ENCODE data around the gene DNMT3L.
"Not testable (repeated sequence)": the region's sequence is repeated elsewhere in the genome, so short reads cannot be mapped to it uniquely, and the experiment has no call there.

DNMT3L gene

GRCh38 chr21:44303490-44303981, 41.8 kb upstream of the DNMT3L start:
- H3K4me3 ChIP-seq (ENCODE audit: low read depth, low read length), result no peak overlapping the region
- no peak for TF ChIP-seq CTCF (conservative IDR thresholded peaks at IDR 0.05; ENCODE audit: low read depth, low read length)
- no peak for DNase-seq (ENCODE audit: low read depth)

GRCh38 chr21:44302573-44303401, 41.1 kb upstream of the DNMT3L start:
- peak; percentile 15 for TF ChIP-seq CTCF (conservative IDR thresholded peaks at IDR 0.05; ENCODE audit: low read depth, low read length)
- DNase-seq (ENCODE audit: low read depth); H3K4me3 ChIP-seq (ENCODE audit: low read depth, low read length): not testable (repeated sequence)

GRCh38 chr21:44301961-44302406, 40.3 kb upstream of the DNMT3L start:
- TF ChIP-seq CTCF (conservative IDR thresholded peaks at IDR 0.05; ENCODE audit: low read depth, low read length), result no peak
- H3K4me3 ChIP-seq (ENCODE audit: low read depth, low read length), result no peak overlapping the region
- DNase-seq (ENCODE audit: low read depth), result no peak

DNA sequence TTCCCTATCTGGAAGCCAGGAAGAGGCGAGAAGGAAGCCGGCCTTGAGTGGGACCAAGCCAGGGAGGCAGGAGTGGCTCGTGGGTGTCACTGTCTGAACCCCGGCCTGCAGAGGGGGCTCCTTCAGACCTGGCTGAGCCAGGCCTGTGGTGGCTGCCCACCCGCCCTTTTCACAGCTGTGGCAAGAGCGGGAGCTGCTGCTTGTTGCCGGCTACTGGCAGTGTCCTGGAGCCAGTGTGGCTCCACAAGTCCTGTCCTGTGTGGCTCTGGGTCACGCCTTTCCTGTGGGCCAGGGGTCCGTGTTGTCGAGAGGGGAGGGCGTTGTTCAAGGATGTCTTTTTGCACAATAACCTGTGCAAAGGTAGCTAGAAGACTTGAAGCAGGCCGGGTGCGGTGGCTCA, 39.4 kb upstream of the DNMT3L start:
- peak overlapping the region; percentile 74 for H3K4me3 ChIP-seq (ENCODE audit: low read depth, low read length)
- no peak for DNase-seq (ENCODE audit: low read depth)
- no peak for TF ChIP-seq CTCF (conservative IDR thresholded peaks at IDR 0.05; ENCODE audit: low read depth, low read length)

GRCh38 chr21:44300262-44300959, 38.7 kb upstream of the DNMT3L start:
- DNase-seq (ENCODE audit: low read depth), result peak; percentile 40
- peak overlapping the region; percentile 74 for H3K4me3 ChIP-seq (ENCODE audit: low read depth, low read length)
- TF ChIP-seq CTCF (conservative IDR thresholded peaks at IDR 0.05; ENCODE audit: low read depth, low read length), result no peak

GRCh38 chr21:44299458-44300261, 38.0 kb upstream of the DNMT3L start, which contains the start of gene PFKL:
Gene PFKL (plus strand): TSS chr21:44300053. CDS start chr21:44300106, 53 bp downstream.
- no peak for TF ChIP-seq CTCF (conservative IDR thresholded peaks at IDR 0.05; ENCODE audit: low read depth, low read length)
- peak; percentile 43 for DNase-seq (ENCODE audit: low read depth)
- peak within 1 kb of the TSS; percentile 74 for H3K4me3 ChIP-seq (ENCODE audit: low read depth, low read length)
